Sigmoid colon (tissue), 4 donors: ENCODE data around the gene OR2V1.

Experiments
- CTCF ChIP-seq, 4 experiments: fragments of 450-650 bp in 3 of 4; fragments of 200-600 bp in 1 of 4; IDR thresholded peaks; one replicate each; pipeline ENCODE4 v1.5.1; 2016 to 2019; ENCODE audit warnings: antibody characterized with exemption in 4 of 4, mild to moderate bottlenecking in 3 of 4, moderate library complexity in 2 of 4
- EP300 ChIP-seq, 4 donors: sonication (generic); formaldehyde crosslinking; IDR thresholded peaks; one replicate each; pipeline ENCODE4 v1.6.1; 2017; ENCODE audit warnings: antibody characterized with exemption in 4 of 4
- POLR2A ChIP-seq, 2 donors: fragments of 450-650 bp; IDR thresholded peaks; one replicate each; pipeline ENCODE4 v1.6.1; 2016; ENCODE audit warnings: antibody characterized with exemption in 2 of 2, mild to moderate bottlenecking in 2 of 2, moderate library complexity in 2 of 2
- POLR2AphosphoS5 ChIP-seq, 4 donors: sonication (generic); formaldehyde crosslinking; IDR thresholded peaks; one replicate each; pipeline ENCODE4 v1.6.1; 2017; ENCODE audit warnings: antibody characterized with exemption in 4 of 4

- TF ChIP-seq CTCF (IDR thresholded peaks at IDR 0.05), result no peak
- TF ChIP-seq POLR2A (IDR thresholded peaks at IDR 0.05), result no peak
- no peak for TF ChIP-seq POLR2AphosphoS5 (IDR thresholded peaks at IDR 0.05)
- no peak for TF ChIP-seq EP300 (IDR thresholded peaks at IDR 0.05)
Observed at GRCh38 chr5:181151146-181151545, 20.2 kb upstream of the OR2V1 start.
